Lung (tissue), 12 donors: ENCODE measurements around the gene ANKS1A. TPM values are rescaled to one million over a fixed set of nuclear protein-coding genes. Genes with fewer than 3 reads are reported as not detected.
"Not testable (repeated sequence)": the region's sequence is repeated elsewhere in the genome, so short reads cannot be mapped to it uniquely, and the experiment has no call there.

Experiments used
- ATAC-seq: fragments of 200-7000 bp; cut with Tn5 transposase; one replicate; pipeline ENCODE4 v1.9.1; 2020; ENCODE audit warnings: moderate number of reproducible peaks; ENCODE audit not compliant: insufficient read depth, low FRiP score
- DNase-seq, 3 donors: peaks; one replicate each; pipeline ENCODE4 v3.0.0-alpha.2; 2013 to 2017
- H3K27ac ChIP-seq, 2 donors: one replicate each; pipeline ENCODE4 v1.5.1; 2013; ENCODE audit warnings: mild to moderate bottlenecking in 2 of 2, moderate library complexity in 2 of 2, control low read depth in 1 of 2, inconsistent platforms in 1 of 2, low read depth in 1 of 2, low read length in 1 of 2
- H3K27me3 ChIP-seq, 3 donors: one replicate each; pipeline ENCODE4 v1.5.1; 2013; ENCODE audit warnings: low read length in 2 of 3; ENCODE audit not compliant: control insufficient read depth in 3 of 3, insufficient read depth in 3 of 3
- H3K36me3 ChIP-seq, 4 donors: one replicate each; pipeline ENCODE4 v1.5.1; 2013; ENCODE audit warnings: low read length in 4 of 4, mild to moderate bottlenecking in 1 of 4, moderate library complexity in 1 of 4; ENCODE audit not compliant: control insufficient read depth in 4 of 4, insufficient read depth in 4 of 4
- H3K4me1 ChIP-seq, 5 donors: one replicate each; pipeline ENCODE4 v1.5.1; 2013; ENCODE audit warnings: low read length in 5 of 5, mild to moderate bottlenecking in 2 of 5, moderate library complexity in 1 of 5; ENCODE audit not compliant: control insufficient read depth in 5 of 5, insufficient read depth in 5 of 5
- H3K4me3 ChIP-seq: one replicate; pipeline ENCODE4 v1.5.1; 2013; ENCODE audit warnings: mild to moderate bottlenecking, control low read depth, moderate library complexity
- H3K9ac ChIP-seq, 2 donors: one replicate each; pipeline ENCODE4 v1.5.1; 2013; ENCODE audit warnings: low read length in 2 of 2, control low read depth in 1 of 2; ENCODE audit not compliant: insufficient read depth in 1 of 2
- H3K9me3 ChIP-seq, 4 donors: one replicate each; pipeline ENCODE4 v1.5.1; 2013; ENCODE audit warnings: low read length in 3 of 4, mild to moderate bottlenecking in 1 of 4, moderate library complexity in 1 of 4; ENCODE audit not compliant: control insufficient read depth in 4 of 4, insufficient read depth in 3 of 4
- CTCF ChIP-seq: IDR thresholded peaks from 2 replicates; pipeline ENCODE4 v1.5.1; 2012; ENCODE audit warnings: mild to moderate bottlenecking; ENCODE audit errors: control extremely low read depth, extremely low read depth
- WGBS, 2 donors: extraction: QIAGEN DNeasy Blood & Tissue Kit; methylation state at CpG; one replicate each; pipeline ENCODE4 v1.1.7; 2013; 5-methylcytosine and 5-hydroxymethylcytosine counted together
- polyA plus RNA-seq, 2 donors: library from polyadenylated mRNA; stranded (reverse); fragments of 200-250 nt; gene quantifications; one replicate each; pipeline ENCODE4 v1.2.1, GENCODE V29; 2013
- total RNA-seq, 2 donors: library from RNA; depleted of rRNA in 1 of 2; stranded (reverse); fragments of >200 nt in 1 of 2; gene quantifications; one replicate each; pipeline ENCODE4 v1.2.1, GENCODE V29; 2014 to 2021
- donor health status: control.
- donor health status: control.
- donor health status: Bipolar disorder and iron deficiency.
- donor health status: healthy.
- donor health status: DM: yes; HTN: yes; CAD: no.

The ANKS1A gene
- total and polyA plus RNA-seq, 4 donors: 10.4 to 40.6 (median 24.3) TPM

GRCh38 chr6:35099116-35099515 lies 210.1 kb downstream of the ANKS1A start:
- 97 to 98% methylated on average over 5 of the region's 5 CpGs for WGBS, 2 donors
- no peak overlapping the region for H3K4me3 ChIP-seq
- no peak for TF ChIP-seq CTCF
- H3K27me3 ChIP-seq: no peaks in the 10 kb centered on the region
- no peak for DNase-seq
- peaks cover 0 to 9% (median 5%) of the 10 kb centered on the region in 5 donors for H3K4me1 ChIP-seq
- no peak overlapping the region for H3K9ac ChIP-seq
- ATAC-seq: no peak
- H3K27ac ChIP-seq: no peak overlapping the region
- H3K36me3 ChIP-seq: no peaks in the 10 kb centered on the region
- no peaks in the 10 kb centered on the region for H3K9me3 ChIP-seq

GRCh38 chr6:35105078-35105477 lies 216.0 kb downstream of the ANKS1A start:
- Histone ChIP-seq H3K4me1 (no peaks in the 10 kb centered on the region), H3K36me3 (no peaks in the 10 kb centered on the region), H3K27me3 (no peaks in the 10 kb centered on the region), H3K9me3 (no peaks in the 10 kb centered on the region), H3K4me3 (no peak overlapping the region), H3K9ac (no peak overlapping the region), H3K27ac (no peak overlapping the region)
- TF ChIP-seq CTCF: no peak
- ATAC-seq: no peak
- 94 to 96% methylated on average over 3 of the region's 3 CpGs for WGBS, 2 donors
- no peak for DNase-seq

- 93 to 94% methylated on average over 6 of the region's 6 CpGs for WGBS, 2 donors
- not testable (repeated sequence) for H3K27ac ChIP-seq, H3K4me1 ChIP-seq, ATAC-seq, H3K36me3 ChIP-seq, H3K4me3 ChIP-seq, H3K9me3 ChIP-seq, H3K27me3 ChIP-seq, DNase-seq, H3K9ac ChIP-seq
Measured at GRCh38 chr6:35106061-35106460, 217.0 kb downstream of the ANKS1A start.

- H3K27ac ChIP-seq, H3K9me3 ChIP-seq, DNase-seq, H3K4me1 ChIP-seq, H3K4me3 ChIP-seq, H3K27me3 ChIP-seq, H3K36me3 ChIP-seq, H3K9ac ChIP-seq, ATAC-seq: not testable (repeated sequence)
- 67 to 84% methylated on average over 8 of the region's 8 CpGs for WGBS, 2 donors
Measured at GRCh38 chr6:35107208-35107607, 218.2 kb downstream of the ANKS1A start.

- H3K36me3 ChIP-seq, H3K9me3 ChIP-seq, ATAC-seq, DNase-seq, H3K27ac ChIP-seq, H3K4me1 ChIP-seq, H3K9ac ChIP-seq, H3K4me3 ChIP-seq, H3K27me3 ChIP-seq: not testable (repeated sequence)
- WGBS, 2 donors: 70 to 87% methylated on average over 5 of the region's 5 CpGs
Measured at GRCh38 chr6:35107761-35108160, 218.7 kb downstream of the ANKS1A start.
